Activated T-cell treated with anti-CD3 and anti-CD28 coated beads, Interleukin-2, amount 50 U/mL, for 24 hours (primary cell): ENCODE measurements around the gene HACD2.
A peak's percentile ranks its signal among the peaks of the same experiment; 100 is the strongest.

ENCODE experiments used
- DNase-seq: peaks from one replicate; pipeline ENCODE4 v3.0.0-alpha.2; 2020
- H3K27ac Mint-ChIP-seq: 2 replicates; pipeline ENCODE4 v1.8.0; 2020; ENCODE audit warnings: mild to moderate bottlenecking, mixed read lengths
- H3K27me3 Mint-ChIP-seq: 2 replicates; pipeline ENCODE4 v1.8.0; 2020; ENCODE audit warnings: mixed read lengths
- H3K36me3 Mint-ChIP-seq: 2 replicates; pipeline ENCODE4 v1.8.0; 2020; ENCODE audit warnings: low read depth, mixed read lengths
- H3K4me1 Mint-ChIP-seq: 2 replicates; pipeline ENCODE4 v1.8.0; 2020; ENCODE audit warnings: low read depth, mixed read lengths
- H3K4me3 Mint-ChIP-seq: 2 replicates; pipeline ENCODE4 v1.8.0; 2020; ENCODE audit warnings: mild to moderate bottlenecking, moderate library complexity, mixed read lengths
- H3K9me3 Mint-ChIP-seq: 2 replicates; pipeline ENCODE4 v1.8.0; 2020; ENCODE audit warnings: mixed read lengths

The HACD2 gene

GRCh38 chr3:123534264-123534663, 50.6 kb downstream of the HACD2 start:
- Mint-ChIP-seq H3K9me3 (no peaks in the 10 kb centered on the region), H3K27me3 (no peaks in the 10 kb centered on the region), H3K4me1 (peaks cover 17% of the 10 kb centered on the region), H3K4me3 (no peak overlapping the region), H3K36me3 (peaks cover 4% of the 10 kb centered on the region), H3K27ac (no peak overlapping the region)
- no peak for DNase-seq

GRCh38 chr3:123533554-123534159, 51.2 kb downstream of the HACD2 start:
- Mint-ChIP-seq H3K4me3 (no peak overlapping the region), H3K36me3 (peaks cover 4% of the 10 kb centered on the region), H3K27me3 (no peaks in the 10 kb centered on the region), H3K9me3 (no peaks in the 10 kb centered on the region), H3K27ac (no peak overlapping the region), H3K4me1 (peaks cover 17% of the 10 kb centered on the region)
- DNase-seq = no peak

- peaks cover 47% of the 10 kb centered on the region for H3K36me3 Mint-ChIP-seq
- peaks cover 40% of the 10 kb centered on the region for H3K4me1 Mint-ChIP-seq
- no peak overlapping the region for H3K27ac Mint-ChIP-seq
- no peak overlapping the region for H3K4me3 Mint-ChIP-seq
- no peaks in the 10 kb centered on the region for H3K9me3 Mint-ChIP-seq
- DNase-seq = no peak
- H3K27me3 Mint-ChIP-seq = no peaks in the 10 kb centered on the region
These were observed 56.7 kb downstream of the HACD2 start for GRCh38 chr3:123528130-123528529.

GRCh38 chr3:123527046-123527445, 57.8 kb downstream of the HACD2 start:
- H3K36me3 Mint-ChIP-seq = peaks cover 54% of the 10 kb centered on the region
- peaks cover 48% of the 10 kb centered on the region for H3K4me1 Mint-ChIP-seq
- no peak for DNase-seq
- peak overlapping the region; percentile 54 for H3K27ac Mint-ChIP-seq
- H3K9me3 Mint-ChIP-seq = no peaks in the 10 kb centered on the region
- H3K4me3 Mint-ChIP-seq = no peak overlapping the region
- H3K27me3 Mint-ChIP-seq = no peaks in the 10 kb centered on the region

GRCh38 chr3:123526474-123526873, 58.4 kb downstream of the HACD2 start:
- Mint-ChIP-seq H3K4me1 (peaks cover 52% of the 10 kb centered on the region), H3K36me3 (peaks cover 57% of the 10 kb centered on the region), H3K27me3 (no peaks in the 10 kb centered on the region), H3K27ac (no peak overlapping the region), H3K9me3 (no peaks in the 10 kb centered on the region), H3K4me3 (no peak overlapping the region)
- DNase-seq = no peak

- H3K9me3 Mint-ChIP-seq = no peaks in the 10 kb centered on the region
- H3K27me3 Mint-ChIP-seq = no peaks in the 10 kb centered on the region
- H3K36me3 Mint-ChIP-seq = peaks cover 57% of the 10 kb centered on the region
- no peak overlapping the region for H3K4me3 Mint-ChIP-seq
- H3K27ac Mint-ChIP-seq = peak overlapping the region; percentile 7
- no peak for DNase-seq
- H3K4me1 Mint-ChIP-seq = peaks cover 54% of the 10 kb centered on the region
These were observed 59.4 kb downstream of the HACD2 start for GRCh38 chr3:123525433-123525832.

- Mint-ChIP-seq H3K9me3 (no peaks in the 10 kb centered on the region), H3K4me3 (no peak overlapping the region), H3K27me3 (no peaks in the 10 kb centered on the region), H3K36me3 (peaks cover 57% of the 10 kb centered on the region), H3K27ac (peak overlapping the region; percentile 15), H3K4me1 (peaks cover 54% of the 10 kb centered on the region)
- DNase-seq = no peak
These were observed 59.9 kb downstream of the HACD2 start for GRCh38 chr3:123524981-123525380.

- Mint-ChIP-seq H3K4me1 (peaks cover 58% of the 10 kb centered on the region), H3K4me3 (no peak overlapping the region), H3K27ac (peak overlapping the region; percentile 75), H3K27me3 (no peaks in the 10 kb centered on the region), H3K9me3 (no peaks in the 10 kb centered on the region), H3K36me3 (peaks cover 63% of the 10 kb centered on the region)
- no peak for DNase-seq
These were observed 61.8 kb downstream of the HACD2 start for GRCh38 chr3:123523023-123523412.

- Mint-ChIP-seq H3K27ac (peak overlapping the region; percentile 75), H3K4me1 (peaks cover 58% of the 10 kb centered on the region), H3K36me3 (peaks cover 58% of the 10 kb centered on the region), H3K9me3 (no peaks in the 10 kb centered on the region), H3K4me3 (no peak overlapping the region), H3K27me3 (no peaks in the 10 kb centered on the region)
- DNase-seq = no peak
These were observed 62.4 kb downstream of the HACD2 start for GRCh38 chr3:123522320-123523022.

GRCh38 chr3:123521179-123521969, 63.5 kb downstream of the HACD2 start:
- Mint-ChIP-seq H3K27ac (peak overlapping the region; percentile 31), H3K9me3 (no peaks in the 10 kb centered on the region)
- DNase-seq = no peak

GRCh38 chr3:123520656-123521055, 64.2 kb downstream of the HACD2 start:
- H3K27me3 Mint-ChIP-seq = no peaks in the 10 kb centered on the region
- H3K4me1 Mint-ChIP-seq = peaks cover 42% of the 10 kb centered on the region
- no peak overlapping the region for H3K27ac Mint-ChIP-seq
- no peak overlapping the region for H3K4me3 Mint-ChIP-seq
- H3K36me3 Mint-ChIP-seq = peaks cover 51% of the 10 kb centered on the region
- H3K9me3 Mint-ChIP-seq = no peaks in the 10 kb centered on the region
- DNase-seq = no peak

More at GRCh38 chr3:123521179-123521969, 63.5 kb downstream of the HACD2 start:
- Mint-ChIP-seq H3K27me3 (no peaks in the 10 kb centered on the region), H3K4me1 (peaks cover 48% of the 10 kb centered on the region), H3K4me3 (no peak overlapping the region), H3K36me3 (peaks cover 56% of the 10 kb centered on the region)

- no peak for DNase-seq
- Mint-ChIP-seq H3K27me3 (no peaks in the 10 kb centered on the region), H3K9me3 (no peaks in the 10 kb centered on the region), H3K4me1 (peaks cover 27% of the 10 kb centered on the region), H3K27ac (no peak overlapping the region), H3K36me3 (peaks cover 50% of the 10 kb centered on the region), H3K4me3 (no peak overlapping the region)
These were observed 65.9 kb downstream of the HACD2 start for GRCh38 chr3:123518892-123519485.

- H3K4me1 Mint-ChIP-seq = no peaks in the 10 kb centered on the region
- no peak overlapping the region for H3K27ac Mint-ChIP-seq
- no peak for DNase-seq
- no peaks in the 10 kb centered on the region for H3K27me3 Mint-ChIP-seq
- peaks cover 55% of the 10 kb centered on the region for H3K36me3 Mint-ChIP-seq
- no peaks in the 10 kb centered on the region for H3K9me3 Mint-ChIP-seq
- no peak overlapping the region for H3K4me3 Mint-ChIP-seq
These were observed 73.1 kb downstream of the HACD2 start for GRCh38 chr3:123511726-123512125.

- H3K27ac Mint-ChIP-seq = no peak overlapping the region
- DNase-seq = no peak
- no peaks in the 10 kb centered on the region for H3K27me3 Mint-ChIP-seq
- H3K9me3 Mint-ChIP-seq = no peaks in the 10 kb centered on the region
- peaks cover 57% of the 10 kb centered on the region for H3K36me3 Mint-ChIP-seq
- H3K4me1 Mint-ChIP-seq = no peaks in the 10 kb centered on the region
- no peak overlapping the region for H3K4me3 Mint-ChIP-seq
These were observed 73.8 kb downstream of the HACD2 start for GRCh38 chr3:123511084-123511483.
